K562 (cell line): ENCODE results near the gene SLC27A4. TPM values are rescaled to one million over a fixed set of nuclear protein-coding genes. Genes with fewer than 3 reads are reported as not detected.

Experiments used
- FOXA1 ChIP-seq: fragments of 450-650 bp; IDR thresholded peaks from 2 replicates; pipeline ENCODE4 v1.6.1; 2016; ENCODE audit warnings: mild to moderate bottlenecking, borderline replicate concordance
- FOXM1 ChIP-seq, 2 experiments: fragments of 450-650 bp in 1 of 2; sonication (generic) in 1 of 2; formaldehyde crosslinking in 1 of 2; IDR thresholded peaks; 2 replicates each; pipeline versions ENCODE4 v1.6.1 to v1.9.0; 2017 to 2022; ENCODE audit warnings: low read depth in 2 of 2, mild to moderate bottlenecking in 2 of 2, missing genetic modification reagents in 1 of 2, moderate library complexity in 1 of 2
- L3MBTL2 ChIP-seq: fragments of 450-650 bp; IDR thresholded peaks from 2 replicates; pipeline ENCODE4 v1.6.1; 2016; ENCODE audit warnings: mild to moderate bottlenecking, moderate library complexity
- MLX ChIP-seq, 2 experiments: fragments of 450-650 bp in 1 of 2; sonication (generic) in 1 of 2; formaldehyde crosslinking; conservative IDR thresholded peaks; 2 replicates each; pipeline versions ENCODE4 v1.4.0 to v1.8.1; 2020 to 2022; ENCODE audit warnings: mild to moderate bottlenecking in 1 of 2, missing genetic modification reagents in 1 of 2
- SLC30A9 ChIP-seq: fragments of 250-450 bp; sonication (Bioruptor Pico); IDR thresholded peaks from 2 replicates; pipeline ENCODE4 v1.8.0; 2022; ENCODE audit warnings: mild to moderate bottlenecking, moderate library complexity
- ZEB2 ChIP-seq: fragments of 450-650 bp; IDR thresholded peaks from 2 replicates; pipeline ENCODE4 v1.6.1; 2016
- ZNF318 ChIP-seq, 2 experiments: fragments of 450-650 bp; IDR thresholded peaks; 2 replicates each; pipeline ENCODE4 v1.6.1; 2016; ENCODE audit warnings: mild to moderate bottlenecking in 2 of 2, borderline replicate concordance in 1 of 2, low read depth in 1 of 2, moderate library complexity in 1 of 2
- polyA plus RNA-seq, 8 experiments: library from polyadenylated mRNA; depleted of rRNA in 4 of 8; stranded (reverse) in 5 of 8; unstranded in 3 of 8; fragments of >200 nt; fragmentation: Nextera tagmentation in 2 of 8; fragmentation: Illumina TruSeq in 1 of 8; extraction: Ambion mirVana in 2 of 8; extraction: Trizol in 1 of 8; gene quantifications; 2 replicates each; pipeline versions ENCODE4 v1.2.1 to v1.2.3, GENCODE V29; 2011 to 2014; ENCODE audit warnings: inconsistent platforms in 1 of 8, missing spikeins in 1 of 8
- total RNA-seq, 7 experiments: library from RNA; depleted of rRNA in 6 of 7; stranded (reverse); fragments of >200 nt in 6 of 7; fragmentation: Illumina TruSeq in 2 of 7; extraction: Trizol in 2 of 7; gene quantifications; 2 replicates each; pipeline versions ENCODE4 v1.2.1 to v1.2.3, GENCODE V29; 2011 to 2021; ENCODE audit warnings: low replicate concordance in 1 of 7
- TF ChIP-seq, protein P1 (sequence below), 2 experiments: fragments of 450-650 bp; IDR thresholded peaks; 2 replicates each; pipeline ENCODE4 v1.6.1; 2016
- TF ChIP-seq, protein P2 (sequence below): IDR thresholded peaks from 2 replicates; pipeline ENCODE4 v1.6.1; 2014; ENCODE audit warnings: antibody characterized with exemption
- TF ChIP-seq, protein P3 (sequence below), 2 experiments: fragments of 150-350 bp in 1 of 2; IDR thresholded peaks; 2 replicates each; pipeline ENCODE4 v1.6.1; 2012 to 2016; ENCODE audit warnings: low read depth in 2 of 2, low read length in 2 of 2, mild to moderate bottlenecking in 1 of 2, moderate library complexity in 1 of 2

Gene SLC27A4
- total and polyA plus RNA-seq, 9 of the 15 experiments (the other 6 are each of a cell fraction or from before 2014, with no cell fraction given), result 0.25 to 35.7 (median 14.0) TPM

- TF ChIP-seq, protein P1, sequence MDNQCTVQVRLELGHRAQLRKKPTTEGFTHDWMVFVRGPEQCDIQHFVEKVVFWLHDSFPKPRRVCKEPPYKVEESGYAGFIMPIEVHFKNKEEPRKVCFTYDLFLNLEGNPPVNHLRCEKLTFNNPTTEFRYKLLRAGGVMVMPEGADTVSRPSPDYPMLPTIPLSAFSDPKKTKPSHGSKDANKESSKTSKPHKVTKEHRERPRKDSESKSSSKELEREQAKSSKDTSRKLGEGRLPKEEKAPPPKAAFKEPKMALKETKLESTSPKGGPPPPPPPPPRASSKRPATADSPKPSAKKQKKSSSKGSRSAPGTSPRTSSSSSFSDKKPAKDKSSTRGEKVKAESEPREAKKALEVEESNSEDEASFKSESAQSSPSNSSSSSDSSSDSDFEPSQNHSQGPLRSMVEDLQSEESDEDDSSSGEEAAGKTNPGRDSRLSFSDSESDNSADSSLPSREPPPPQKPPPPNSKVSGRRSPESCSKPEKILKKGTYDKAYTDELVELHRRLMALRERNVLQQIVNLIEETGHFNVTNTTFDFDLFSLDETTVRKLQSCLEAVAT (IDR thresholded peaks at IDR 0.05), result no peak
- TF ChIP-seq FOXA1 (no peak), FOXM1 (IDR thresholded peaks at IDR 0.05; ENCODE audit: low read depth) (no peak), FOXM1 (CRISPR knock-in tag; IDR thresholded peaks at IDR 0.05; ENCODE audit: low read depth) (no peak), ZEB2 (no peak), L3MBTL2 (0 out of 2 replicates have a peak, but pooled peaks have one; percentile 27), ZNF318 (IDR thresholded peaks at IDR 0.05; ENCODE audit: borderline replicate concordance in 1 of 2, low read depth in 1 of 2) (no peak), MLX (CRISPR knock-in tag; conservative IDR thresholded peaks at IDR 0.05) (no peak), SLC30A9 (CRISPR knock-in tag) (no peak)
- TF ChIP-seq, protein P2, sequence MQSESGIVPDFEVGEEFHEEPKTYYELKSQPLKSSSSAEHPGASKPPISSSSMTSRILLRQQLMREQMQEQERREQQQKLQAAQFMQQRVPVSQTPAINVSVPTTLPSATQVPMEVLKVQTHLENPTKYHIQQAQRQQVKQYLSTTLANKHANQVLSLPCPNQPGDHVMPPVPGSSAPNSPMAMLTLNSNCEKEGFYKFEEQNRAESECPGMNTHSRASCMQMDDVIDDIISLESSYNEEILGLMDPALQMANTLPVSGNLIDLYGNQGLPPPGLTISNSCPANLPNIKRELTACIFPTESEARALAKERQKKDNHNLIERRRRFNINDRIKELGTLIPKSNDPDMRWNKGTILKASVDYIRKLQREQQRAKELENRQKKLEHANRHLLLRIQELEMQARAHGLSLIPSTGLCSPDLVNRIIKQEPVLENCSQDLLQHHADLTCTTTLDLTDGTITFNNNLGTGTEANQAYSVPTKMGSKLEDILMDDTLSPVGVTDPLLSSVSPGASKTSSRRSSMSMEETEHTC, result 0 out of 2 replicates have a peak, but pooled peaks have one; percentile 24
- TF ChIP-seq, protein P3, sequence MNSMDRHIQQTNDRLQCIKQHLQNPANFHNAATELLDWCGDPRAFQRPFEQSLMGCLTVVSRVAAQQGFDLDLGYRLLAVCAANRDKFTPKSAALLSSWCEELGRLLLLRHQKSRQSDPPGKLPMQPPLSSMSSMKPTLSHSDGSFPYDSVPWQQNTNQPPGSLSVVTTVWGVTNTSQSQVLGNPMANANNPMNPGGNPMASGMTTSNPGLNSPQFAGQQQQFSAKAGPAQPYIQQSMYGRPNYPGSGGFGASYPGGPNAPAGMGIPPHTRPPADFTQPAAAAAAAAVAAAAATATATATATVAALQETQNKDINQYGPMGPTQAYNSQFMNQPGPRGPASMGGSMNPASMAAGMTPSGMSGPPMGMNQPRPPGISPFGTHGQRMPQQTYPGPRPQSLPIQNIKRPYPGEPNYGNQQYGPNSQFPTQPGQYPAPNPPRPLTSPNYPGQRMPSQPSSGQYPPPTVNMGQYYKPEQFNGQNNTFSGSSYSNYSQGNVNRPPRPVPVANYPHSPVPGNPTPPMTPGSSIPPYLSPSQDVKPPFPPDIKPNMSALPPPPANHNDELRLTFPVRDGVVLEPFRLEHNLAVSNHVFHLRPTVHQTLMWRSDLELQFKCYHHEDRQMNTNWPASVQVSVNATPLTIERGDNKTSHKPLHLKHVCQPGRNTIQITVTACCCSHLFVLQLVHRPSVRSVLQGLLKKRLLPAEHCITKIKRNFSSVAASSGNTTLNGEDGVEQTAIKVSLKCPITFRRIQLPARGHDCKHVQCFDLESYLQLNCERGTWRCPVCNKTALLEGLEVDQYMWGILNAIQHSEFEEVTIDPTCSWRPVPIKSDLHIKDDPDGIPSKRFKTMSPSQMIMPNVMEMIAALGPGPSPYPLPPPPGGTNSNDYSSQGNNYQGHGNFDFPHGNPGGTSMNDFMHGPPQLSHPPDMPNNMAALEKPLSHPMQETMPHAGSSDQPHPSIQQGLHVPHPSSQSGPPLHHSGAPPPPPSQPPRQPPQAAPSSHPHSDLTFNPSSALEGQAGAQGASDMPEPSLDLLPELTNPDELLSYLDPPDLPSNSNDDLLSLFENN (IDR thresholded peaks at IDR 0.05; ENCODE audit: low read depth in 2 of 2, low read length in 2 of 2), result no peak
Measured at GRCh38 chr9:128361986-128362646, 21.8 kb downstream of the SLC27A4 start (continued).
